ENCODE data around the gene KRTAP4-12.
"Not testable (repeated sequence)": the region's sequence is repeated elsewhere in the genome, so short reads cannot be mapped to it uniquely, and the experiment has no call there.

KRTAP4-12 gene

GRCh38 chr17:41088760-41089352 is 35.1 kb downstream of the KRTAP4-12 start:
- DNase-seq (ENCODE audit: low spot score) = not testable (repeated sequence)

- not testable (repeated sequence) for DNase-seq (ENCODE audit: low spot score)
These were observed 39.7 kb downstream of the KRTAP4-12 start, which contains the start of gene KRTAP4-7 for GRCh38 chr17:41084100-41084856. KRTAP4-7 (plus strand) TSS chr17:41084150; CDS start chr17:41084207, 57 bp downstream.

- DNase-seq (ENCODE audit: low spot score) = not testable (repeated sequence)
These were observed 40.6 kb downstream of the KRTAP4-12 start for GRCh38 chr17:41083427-41083826.

- no peak for DNase-seq (ENCODE audit: low spot score)
These were observed 41.4 kb downstream of the KRTAP4-12 start for GRCh38 chr17:41082626-41083025.

GRCh38 chr17:41076788-41077187 is 47.2 kb downstream of the KRTAP4-12 start:
- no peak for DNase-seq (ENCODE audit: low spot score)

- no peak for DNase-seq (ENCODE audit: low spot score)
These were observed 50.3 kb downstream of the KRTAP4-12 start for GRCh38 chr17:41073676-41074075.

All from hepatic stellate cell (primary cell).